GM18951 (cell line): ENCODE data around the gene COL17A1.

Experiments used
- POLR2A ChIP-seq: IDR thresholded peaks from 4 replicates; pipeline ENCODE4 v1.6.1; 2011; ENCODE audit warnings: mild to moderate bottlenecking; ENCODE audit not compliant: insufficient read length, insufficient read depth; ENCODE audit errors: extremely low read depth
- in situ Hi-C: fragments of 300-500 bp; cut with MboI; formaldehyde crosslinking; loops from one replicate; pipeline ENCODE4 v1.12.0; 2022; ENCODE audit warnings: low sequenced_read_pairs, mixed read lengths, inconsistent platforms; ENCODE audit not compliant: unreplicated experiment

The COL17A1 gene

DNA sequence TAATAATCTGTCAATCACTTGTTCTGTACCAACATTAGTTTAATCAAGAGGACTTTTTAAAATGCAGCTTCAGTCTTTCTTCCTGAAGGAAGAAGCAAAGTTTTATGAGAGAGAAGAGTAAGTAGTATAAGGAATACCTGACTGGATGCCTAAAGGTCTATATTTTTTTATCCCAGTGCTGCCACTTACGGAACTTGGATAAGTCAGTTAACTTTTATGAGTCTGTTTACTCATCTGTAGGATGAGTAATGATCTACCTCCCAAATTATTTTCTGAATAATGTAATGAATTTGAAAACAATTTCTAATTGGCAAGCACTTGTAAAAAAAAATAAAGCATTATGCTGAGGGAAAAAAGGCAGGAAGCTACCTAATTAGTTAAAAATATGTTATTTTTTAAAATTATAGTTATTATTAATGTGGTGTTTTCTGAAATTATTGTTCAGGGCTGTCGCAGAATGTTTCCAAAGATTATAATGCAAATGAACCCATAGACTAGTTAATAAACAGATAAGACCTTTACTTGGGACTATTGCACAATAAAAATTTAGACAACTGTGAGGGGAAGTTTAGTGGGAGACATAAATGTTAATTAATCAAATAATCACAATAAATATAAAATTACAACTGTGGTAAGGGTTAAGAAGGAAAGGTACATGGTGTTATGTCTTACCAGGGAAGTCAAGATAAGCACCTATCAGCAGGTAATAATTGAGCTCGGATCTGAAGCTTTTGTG is 94.1 kb downstream of the COL17A1 start:
- no peak for TF ChIP-seq POLR2A
- in situ Hi-C loops, result no loop called here

DNA sequence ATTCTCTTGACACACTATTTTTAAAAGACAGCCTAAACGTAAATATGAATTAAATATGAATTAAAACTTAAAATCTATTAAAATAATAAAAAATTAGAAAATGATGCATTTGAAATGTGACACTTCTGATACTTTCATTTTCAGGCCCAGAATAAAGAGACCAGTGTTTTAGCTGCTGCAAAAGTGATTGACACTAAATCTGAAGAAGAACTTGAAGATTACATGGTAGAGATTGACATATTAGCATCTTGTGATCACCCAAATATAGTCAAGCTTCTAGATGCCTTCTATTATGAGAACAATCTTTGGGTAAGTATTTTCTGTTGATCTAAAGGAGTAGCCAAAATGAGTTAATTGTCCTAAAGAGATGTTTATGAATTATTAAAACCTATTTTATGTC is 95.1 kb downstream of the COL17A1 start:
- no peak for TF ChIP-seq POLR2A
- in situ Hi-C loops, result no loop called here

DNA sequence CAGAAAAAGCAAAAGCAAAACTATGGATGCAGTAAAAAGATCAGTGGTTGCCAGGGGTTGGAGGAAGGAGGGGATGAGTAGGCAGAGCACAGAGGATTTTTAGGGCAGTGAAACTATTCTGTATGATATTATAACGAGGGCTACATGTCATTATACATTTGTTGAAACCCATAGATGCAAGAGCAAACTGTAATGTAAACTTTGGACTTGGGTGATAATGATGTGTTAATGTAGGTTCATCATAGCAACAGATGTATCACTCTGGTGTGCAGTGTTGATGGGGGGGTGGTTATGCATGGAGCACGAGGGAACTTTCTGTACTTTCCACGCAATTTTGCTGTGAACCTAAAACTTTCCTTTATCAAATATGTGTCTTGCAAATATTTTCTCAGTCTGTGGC is 95.6 kb downstream of the COL17A1 start:
- in situ Hi-C loops, result no loop called here

DNA sequence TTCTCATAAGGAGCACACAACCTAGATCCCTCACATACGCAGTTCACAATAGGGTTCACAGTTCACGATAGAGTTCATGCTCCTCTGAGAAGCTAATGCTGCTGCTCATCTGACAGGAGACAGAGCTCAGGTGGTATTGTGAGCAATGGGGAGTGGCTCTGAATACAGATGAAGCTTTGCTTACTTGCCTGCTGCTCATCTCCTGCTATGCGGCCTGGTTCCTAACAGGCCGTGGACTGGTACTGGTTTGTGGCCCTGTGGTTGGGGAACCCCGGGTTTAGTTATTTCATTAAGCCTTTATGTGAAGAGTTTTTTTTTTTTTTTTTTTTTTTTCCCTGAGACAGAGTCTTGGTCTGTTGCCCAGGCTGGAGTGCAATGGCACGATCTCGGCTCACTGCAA is 99.3 kb downstream of the COL17A1 start:
- in situ Hi-C loops, result no loop called here
- no peak for TF ChIP-seq POLR2A

More for the DNA sequence above, 95.6 kb downstream of the COL17A1 start:
- no peak for TF ChIP-seq POLR2A

DNA sequence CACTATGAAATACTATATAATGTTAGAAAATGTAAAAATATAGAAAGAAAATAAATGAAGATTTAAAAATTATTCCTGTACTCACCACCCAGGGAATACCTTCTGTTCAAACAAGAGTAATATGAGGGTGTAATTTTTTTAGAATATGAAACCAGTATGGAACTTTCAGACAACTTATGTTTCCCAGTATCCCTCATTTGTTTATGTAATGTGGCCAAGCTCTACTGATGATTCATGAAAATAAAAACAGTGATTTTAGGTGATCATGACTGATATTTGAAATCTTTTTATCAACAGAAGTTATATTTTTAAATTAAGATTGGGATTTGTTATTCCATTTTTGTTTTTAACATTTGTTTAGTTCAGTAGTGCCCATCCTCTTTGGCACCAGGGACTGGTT is 100.0 kb downstream of the COL17A1 start:
- in situ Hi-C loops, result no loop called here
- no peak for TF ChIP-seq POLR2A

DNA sequence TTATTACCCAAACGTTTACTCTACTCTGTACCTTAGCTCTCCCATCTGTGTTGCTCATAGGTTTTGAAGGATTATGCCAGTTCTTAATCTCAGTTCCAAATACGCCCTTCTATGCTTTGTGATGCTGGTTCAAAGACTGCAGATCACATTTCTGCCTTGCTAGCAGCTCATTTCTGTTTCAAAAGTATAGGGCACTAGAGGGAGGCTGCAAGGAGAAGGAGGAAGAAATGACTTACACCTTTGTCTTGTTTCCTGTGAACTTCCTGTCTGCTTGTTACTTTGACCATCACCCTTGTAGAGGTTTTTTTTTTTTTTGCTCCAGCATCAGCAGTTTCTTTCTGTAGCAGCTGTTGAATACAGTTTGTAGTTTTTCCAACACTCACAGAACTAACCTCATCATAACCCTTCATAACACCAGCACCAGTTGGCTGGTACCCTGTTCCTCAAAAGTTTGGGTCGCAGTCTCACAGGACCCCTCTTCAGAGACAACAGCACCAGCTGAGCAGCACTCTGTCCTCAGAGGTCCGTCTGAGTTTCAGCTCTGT is 102.2 kb downstream of the COL17A1 start:
- in situ Hi-C loops, result no loop called here
- TF ChIP-seq POLR2A, result no peak

GRCh38 chr10:103982639-103983038 is 103.0 kb downstream of the COL17A1 start:
- in situ Hi-C loops, result no loop called here
- TF ChIP-seq POLR2A, result no peak
